ENCODE data around the gene DRAXIN.

DNA sequence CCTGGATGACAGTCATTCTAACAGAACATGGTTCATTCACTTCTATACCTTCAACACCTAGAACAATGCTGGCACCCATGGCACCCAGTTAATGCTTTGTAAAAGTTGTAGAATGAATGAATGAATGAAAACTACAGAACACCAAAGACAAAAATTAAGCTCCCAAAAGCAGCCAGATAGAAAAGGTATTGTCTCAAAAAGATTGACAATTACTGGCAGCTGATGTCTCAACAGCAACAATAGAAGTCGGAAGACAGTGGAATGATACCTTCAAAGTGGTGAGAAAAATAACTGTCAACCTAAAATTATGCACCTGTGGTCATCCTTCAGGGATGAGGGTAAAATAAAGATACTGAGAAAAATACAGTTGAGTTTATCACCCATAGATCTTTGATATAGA lies 65.5 kb downstream of the DRAXIN start:
- no peak for TF ChIP-seq POLR2A (IDR thresholded peaks at IDR 0.05)
- TF ChIP-seq, protein P1, sequence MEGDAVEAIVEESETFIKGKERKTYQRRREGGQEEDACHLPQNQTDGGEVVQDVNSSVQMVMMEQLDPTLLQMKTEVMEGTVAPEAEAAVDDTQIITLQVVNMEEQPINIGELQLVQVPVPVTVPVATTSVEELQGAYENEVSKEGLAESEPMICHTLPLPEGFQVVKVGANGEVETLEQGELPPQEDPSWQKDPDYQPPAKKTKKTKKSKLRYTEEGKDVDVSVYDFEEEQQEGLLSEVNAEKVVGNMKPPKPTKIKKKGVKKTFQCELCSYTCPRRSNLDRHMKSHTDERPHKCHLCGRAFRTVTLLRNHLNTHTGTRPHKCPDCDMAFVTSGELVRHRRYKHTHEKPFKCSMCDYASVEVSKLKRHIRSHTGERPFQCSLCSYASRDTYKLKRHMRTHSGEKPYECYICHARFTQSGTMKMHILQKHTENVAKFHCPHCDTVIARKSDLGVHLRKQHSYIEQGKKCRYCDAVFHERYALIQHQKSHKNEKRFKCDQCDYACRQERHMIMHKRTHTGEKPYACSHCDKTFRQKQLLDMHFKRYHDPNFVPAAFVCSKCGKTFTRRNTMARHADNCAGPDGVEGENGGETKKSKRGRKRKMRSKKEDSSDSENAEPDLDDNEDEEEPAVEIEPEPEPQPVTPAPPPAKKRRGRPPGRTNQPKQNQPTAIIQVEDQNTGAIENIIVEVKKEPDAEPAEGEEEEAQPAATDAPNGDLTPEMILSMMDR (IDR thresholded peaks at IDR 0.05): no peak

Data from uterus (tissue), 2 donors.